Posterior vena cava (tissue), 2 donors: Measurements from ENCODE around the gene EDA. TPM values are rescaled to one million over a fixed set of nuclear protein-coding genes. Genes with fewer than 3 reads are reported as not detected.

Experiments used
- DNase-seq: peaks from one replicate; pipeline ENCODE4 v3.0.0-alpha.2; 2020; ENCODE audit warnings: low spot score
- intact Hi-C, 2 donors: fragments of 100-400 bp; cut with DNase I; formaldehyde crosslinking; loops; one replicate each; pipeline versions ENCODE4 v1.14.1 to v1.14.2; 2022 to 2023
- total RNA-seq, 2 donors: library from RNA; stranded (reverse); fragmentation: NEBNext Ultra II Directional; extraction: Animal tissue kit (Norgen Biotek cat#: 25700); gene quantifications; one replicate each; pipeline ENCODE4 v1.2.1, GENCODE V29; 2021
- donor health status: DM: yes; HTN: yes; CAD: no.
- donor health status: DM: yes; HTN: yes; CAD: no.

EDA gene
- total RNA-seq, 2 donors from 2014 or later, result 4.8 to 6.8 TPM

DNA sequence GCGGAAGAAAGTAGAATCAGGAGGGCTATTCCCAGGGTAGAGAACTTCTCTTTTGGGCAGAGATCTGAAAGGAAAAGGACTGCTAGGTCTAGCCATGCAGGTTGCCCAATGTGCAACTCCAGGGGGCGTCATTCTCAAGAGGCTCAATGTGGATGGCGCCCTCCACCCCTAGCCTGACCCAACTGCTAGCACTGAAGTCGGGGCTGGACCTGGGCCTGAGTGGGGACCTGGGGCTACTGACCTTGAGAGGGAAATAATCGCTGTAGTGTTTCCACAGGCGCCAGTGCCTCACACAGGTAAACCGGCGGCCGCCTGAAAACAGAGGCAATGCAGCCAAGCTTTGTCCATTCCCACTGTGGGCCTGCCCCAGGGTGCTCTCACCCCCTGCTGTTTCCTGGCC is 427.8 kb downstream of the EDA start:
- intact Hi-C loops, result no loop called here
- DNase-seq, result no peak

DNA sequence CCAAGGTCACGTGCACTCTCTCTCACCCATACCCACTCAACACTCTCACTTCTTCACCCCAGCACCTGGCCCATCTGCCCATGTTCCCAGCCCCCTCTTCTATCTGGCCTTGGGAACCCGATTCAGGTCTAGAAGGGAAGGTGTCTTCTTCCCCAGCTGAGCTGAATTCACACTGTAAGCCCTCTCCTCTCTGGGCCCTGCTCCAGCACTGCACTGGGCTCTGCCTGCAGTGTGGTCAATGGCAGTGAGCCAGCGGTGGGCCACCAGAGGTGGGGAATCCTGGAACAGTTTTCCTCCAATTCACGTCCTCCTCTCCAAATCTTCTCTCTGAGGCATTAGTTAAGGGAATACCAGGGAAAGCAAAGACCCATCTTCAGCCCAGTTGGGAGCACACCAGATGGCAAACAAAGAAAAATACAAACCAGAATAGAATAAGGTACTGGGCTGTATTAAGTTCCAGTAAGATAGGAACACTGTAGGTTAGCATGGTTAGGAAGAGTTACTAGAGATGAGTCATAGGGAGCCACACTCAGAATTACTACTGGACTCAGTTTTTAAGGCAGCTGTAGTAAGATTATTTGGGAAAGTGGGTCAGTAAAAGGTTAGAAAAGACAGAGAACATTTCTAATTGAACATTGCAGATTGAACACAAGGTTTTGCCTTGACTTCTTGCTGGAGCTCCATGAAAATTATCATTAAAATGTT is 428.8 kb downstream of the EDA start:
- intact Hi-C loops, result no loop called here
- DNase-seq, result no peak

DNA sequence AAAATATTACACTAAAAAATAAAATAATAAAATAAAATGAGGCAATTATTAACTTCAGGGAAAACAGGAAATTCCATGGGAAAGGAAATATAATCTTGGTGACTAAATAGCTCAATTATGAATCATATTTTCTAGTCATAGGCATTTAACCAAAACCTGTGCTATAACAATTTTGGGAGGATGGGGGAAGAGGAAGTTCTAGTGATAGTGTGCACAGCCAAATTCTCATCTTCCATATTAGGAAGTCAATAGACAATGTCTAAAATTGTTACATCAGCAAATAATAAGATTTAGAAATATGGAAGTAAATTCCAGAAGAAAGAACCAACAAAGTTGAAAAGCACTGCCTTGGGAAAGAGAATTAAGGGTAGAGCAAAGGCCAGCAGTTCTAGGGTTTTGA is 431.1 kb downstream of the EDA start:
- no peak for DNase-seq
- intact Hi-C loops, result no loop called here

DNA sequence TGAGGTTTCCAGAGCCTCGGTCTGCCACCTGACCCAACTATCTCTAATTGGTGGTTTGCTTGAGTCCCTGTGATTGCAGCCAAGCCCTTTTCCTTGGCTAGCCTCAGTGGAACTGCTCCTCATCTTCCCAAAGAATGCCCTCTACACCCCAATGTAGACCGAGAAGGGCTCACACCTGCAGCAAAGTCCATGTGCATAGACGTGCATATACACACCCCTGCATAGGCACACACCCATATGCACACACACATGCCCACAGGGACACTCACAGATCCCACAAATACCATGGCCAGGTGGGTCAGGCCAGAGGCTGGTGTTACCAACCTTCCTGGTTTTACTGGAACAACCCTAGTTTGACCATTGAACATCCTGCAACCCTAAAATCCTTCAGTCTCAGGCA is 433.5 kb downstream of the EDA start:
- intact Hi-C loops, result no loop called here
- no peak for DNase-seq

DNA sequence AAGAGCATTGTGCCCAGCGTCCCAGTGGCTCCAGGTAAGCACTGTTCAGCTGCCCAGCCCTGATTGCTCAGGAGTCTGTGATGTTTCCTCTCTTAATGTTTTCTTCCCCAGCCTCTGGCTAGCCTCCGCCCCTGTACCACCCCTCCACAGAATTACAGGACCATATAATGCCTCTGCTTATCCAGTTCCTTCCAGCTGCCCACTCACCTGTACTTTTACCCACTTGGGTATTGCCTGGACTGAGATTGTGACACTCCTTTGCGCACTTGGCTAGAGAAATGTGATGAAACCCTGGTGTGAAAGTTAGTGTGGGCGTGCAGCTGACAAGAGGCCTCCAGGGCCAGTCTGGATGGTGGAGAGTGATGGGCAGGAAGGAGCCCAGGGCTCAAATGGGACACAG is 434.0 kb downstream of the EDA start, which contains the start of gene AWAT2:
TSS of gene AWAT2 (minus strand) at position 14 of the 400 bp plus-strand sequence. CDS start at position 8, 6 bp downstream.
- intact Hi-C loops, result no loop called here
- no peak for DNase-seq

DNA sequence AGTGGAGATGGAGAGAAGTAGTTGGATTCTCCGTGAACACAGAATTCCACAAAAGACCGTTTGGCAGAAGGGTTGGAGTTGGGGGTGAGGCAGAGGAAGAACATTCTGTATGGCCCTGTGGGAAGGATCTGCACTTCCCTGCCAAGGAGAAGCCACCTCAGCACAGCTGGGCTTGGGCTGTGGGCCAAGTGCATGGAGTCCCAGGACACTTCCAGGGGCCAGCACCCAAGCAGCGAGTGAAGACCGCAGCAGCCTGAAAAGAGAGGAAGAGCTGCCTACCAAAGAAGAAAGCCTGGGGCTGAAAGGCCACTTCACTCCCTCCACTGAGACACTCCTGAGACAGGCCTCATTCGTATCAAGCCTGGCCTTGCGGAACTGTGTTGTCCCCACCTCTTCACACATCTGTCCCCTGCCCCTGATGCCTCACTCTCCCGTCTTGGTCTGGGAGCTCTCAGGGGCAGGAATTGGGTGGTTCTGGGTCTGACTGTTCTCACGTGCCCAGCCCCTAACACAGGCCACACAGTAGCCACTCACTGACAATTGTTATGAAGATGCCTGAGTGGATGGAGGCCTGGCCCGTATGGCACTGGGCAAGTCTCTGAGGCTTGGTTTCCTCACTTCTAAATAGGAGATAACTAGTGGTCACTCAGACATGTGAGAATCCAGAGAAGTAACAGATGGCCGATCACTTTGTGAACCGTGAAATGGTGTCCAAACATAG is 437.1 kb downstream of the EDA start:
- intact Hi-C loops, result no loop called here
- DNase-seq, result no peak

DNA sequence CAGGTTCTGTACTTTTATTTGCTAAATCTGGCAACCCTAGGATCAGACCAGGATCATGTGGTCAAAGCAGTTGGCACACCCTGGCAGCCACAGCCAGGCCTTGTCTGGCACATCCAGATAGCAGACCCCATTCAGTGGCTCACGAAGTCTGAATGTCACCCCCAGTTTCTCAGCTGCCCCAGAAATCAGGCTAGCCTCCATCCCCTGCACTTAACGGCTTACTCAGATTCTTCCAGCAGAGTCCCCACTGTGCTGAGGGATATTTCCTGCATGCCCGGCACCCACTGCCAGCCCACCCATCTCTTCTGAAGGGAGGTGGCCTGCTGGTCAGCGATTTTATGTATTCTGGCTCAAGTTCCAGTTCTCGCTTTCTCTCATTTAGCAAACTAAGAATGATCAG is 438.5 kb downstream of the EDA start:
- DNase-seq, result no peak
- intact Hi-C loops, result no loop called here

DNA sequence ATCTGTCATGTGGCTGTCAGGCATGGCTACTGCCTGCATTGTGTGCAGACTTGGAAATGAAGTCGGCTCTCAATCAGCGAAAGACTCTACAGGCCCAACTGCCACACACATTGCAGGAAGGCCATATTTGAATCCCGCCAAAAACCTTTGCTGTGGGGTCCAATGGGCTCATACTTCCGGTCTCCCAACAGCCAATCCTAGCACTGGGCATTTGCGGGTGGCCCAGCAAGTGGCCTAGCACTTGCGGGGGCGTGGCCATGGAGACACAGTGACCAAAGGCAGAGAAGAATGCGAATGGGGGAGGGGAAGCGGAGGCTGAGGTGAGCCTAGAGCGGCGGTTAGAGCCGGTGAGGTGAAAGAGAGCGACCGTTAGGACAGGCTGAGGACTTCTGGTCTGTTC is 446.2 kb downstream of the EDA start, which contains the start of gene OTUD6A:
TSS of gene OTUD6A (plus strand) at position 382 of the 400 bp plus-strand sequence. CDS start 68 bp downstream, outside the sequence.
- intact Hi-C loops, result no loop called here
- DNase-seq, result no peak

DNA sequence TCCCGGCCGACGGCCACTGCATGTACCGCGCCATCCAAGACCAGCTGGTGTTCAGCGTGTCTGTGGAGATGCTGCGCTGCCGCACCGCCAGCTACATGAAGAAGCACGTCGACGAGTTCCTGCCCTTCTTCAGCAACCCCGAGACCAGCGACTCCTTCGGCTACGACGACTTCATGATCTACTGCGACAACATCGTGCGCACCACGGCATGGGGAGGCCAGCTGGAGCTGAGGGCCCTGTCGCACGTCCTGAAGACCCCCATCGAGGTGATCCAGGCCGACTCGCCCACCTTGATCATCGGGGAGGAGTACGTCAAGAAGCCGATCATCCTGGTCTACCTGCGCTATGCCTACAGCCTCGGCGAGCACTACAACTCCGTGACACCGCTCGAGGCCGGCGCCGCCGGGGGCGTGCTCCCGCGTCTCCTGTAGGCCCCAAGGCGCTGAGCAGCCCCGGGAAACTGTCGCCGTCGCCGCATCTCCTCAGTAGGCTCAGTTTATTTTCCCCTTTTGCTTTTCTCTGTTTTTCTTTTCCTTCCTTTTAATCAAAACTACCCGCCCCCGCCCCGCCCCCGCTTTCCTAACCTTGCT is 447.1 kb downstream of the EDA start:
- DNase-seq, result no peak
- intact Hi-C loops, result no loop called here

DNA sequence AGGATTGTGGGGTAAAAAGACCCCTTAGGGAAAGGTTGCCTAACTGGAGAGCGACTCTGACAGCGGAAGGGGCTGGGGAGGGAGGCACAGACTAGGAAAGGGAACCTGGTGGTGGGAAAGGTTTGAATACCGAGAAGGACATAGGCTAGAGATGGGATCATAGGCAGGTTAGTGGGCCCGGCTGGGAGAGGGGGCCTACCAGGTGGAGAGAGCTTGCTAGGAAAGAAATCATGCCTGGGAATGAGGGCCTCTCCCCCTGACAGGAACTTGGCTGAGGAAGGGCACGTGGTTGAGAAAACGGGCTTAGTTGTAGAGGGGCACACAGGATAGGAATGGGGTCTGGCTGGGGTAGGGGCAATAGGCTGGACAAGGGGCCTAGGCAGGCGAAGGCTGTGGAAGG is 450.7 kb downstream of the EDA start:
- intact Hi-C loops, result no loop called here
- no peak for DNase-seq

DNA sequence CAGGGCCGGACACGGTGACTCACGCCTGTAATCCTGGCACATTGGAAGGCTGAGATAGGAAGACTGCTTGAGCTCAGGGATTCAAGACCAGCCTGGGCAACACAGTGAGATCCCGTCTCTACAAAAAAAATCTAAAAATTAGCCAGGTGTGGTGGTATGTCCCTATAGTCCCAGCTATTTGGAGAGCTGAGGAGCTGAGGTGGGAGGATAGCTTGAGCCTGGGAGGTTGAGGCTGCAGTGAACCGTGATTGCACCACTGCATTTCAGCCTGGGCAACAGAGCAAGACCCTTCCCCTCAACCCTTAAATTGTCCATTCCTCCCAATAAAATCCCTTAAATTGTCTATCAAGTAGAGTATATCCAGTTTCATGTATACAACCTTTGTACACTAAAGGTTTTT is 463.4 kb downstream of the EDA start:
- intact Hi-C loops, result no loop called here
- DNase-seq, result no peak

DNA sequence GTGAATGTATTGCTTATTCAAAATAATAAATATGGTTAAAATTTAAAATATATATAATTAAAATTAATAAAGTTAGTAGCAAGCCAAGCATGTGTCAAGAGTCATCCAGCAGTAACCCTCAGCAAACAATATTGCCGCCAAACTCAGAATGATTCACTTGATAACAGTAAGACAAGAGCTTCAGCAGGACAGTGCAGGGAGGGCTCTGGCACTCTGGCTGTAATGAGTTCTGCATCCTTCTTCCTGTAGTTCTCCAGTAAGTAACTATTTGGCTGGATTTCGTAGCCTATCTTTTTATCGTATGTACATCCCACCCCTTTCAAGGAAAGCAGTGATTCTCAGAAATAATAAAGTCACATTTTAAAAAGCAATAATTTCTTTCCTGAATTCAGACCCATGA is 464.0 kb downstream of the EDA start:
- no peak for DNase-seq
- intact Hi-C loops, result no loop called here

DNA sequence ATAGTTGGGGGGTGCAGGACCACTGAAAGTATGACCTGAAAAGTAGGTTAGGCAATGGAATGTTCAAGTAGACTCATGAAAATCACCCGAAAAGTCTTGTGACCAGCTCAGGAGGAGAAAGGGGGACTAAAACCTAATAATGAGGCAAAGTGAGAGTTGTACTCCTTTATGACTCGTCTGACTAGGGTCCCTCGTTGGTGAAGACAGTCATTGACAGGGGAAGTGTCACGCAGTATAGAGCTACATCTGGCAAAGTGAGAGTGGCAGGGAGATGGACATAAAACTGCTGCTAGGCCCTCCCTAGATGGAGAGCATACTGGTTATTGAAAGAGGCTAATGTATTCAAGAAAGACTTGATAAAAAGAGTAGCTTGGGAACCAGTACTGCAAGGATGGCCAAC is 466.8 kb downstream of the EDA start:
- DNase-seq, result no peak
- intact Hi-C loops, result no loop called here

DNA sequence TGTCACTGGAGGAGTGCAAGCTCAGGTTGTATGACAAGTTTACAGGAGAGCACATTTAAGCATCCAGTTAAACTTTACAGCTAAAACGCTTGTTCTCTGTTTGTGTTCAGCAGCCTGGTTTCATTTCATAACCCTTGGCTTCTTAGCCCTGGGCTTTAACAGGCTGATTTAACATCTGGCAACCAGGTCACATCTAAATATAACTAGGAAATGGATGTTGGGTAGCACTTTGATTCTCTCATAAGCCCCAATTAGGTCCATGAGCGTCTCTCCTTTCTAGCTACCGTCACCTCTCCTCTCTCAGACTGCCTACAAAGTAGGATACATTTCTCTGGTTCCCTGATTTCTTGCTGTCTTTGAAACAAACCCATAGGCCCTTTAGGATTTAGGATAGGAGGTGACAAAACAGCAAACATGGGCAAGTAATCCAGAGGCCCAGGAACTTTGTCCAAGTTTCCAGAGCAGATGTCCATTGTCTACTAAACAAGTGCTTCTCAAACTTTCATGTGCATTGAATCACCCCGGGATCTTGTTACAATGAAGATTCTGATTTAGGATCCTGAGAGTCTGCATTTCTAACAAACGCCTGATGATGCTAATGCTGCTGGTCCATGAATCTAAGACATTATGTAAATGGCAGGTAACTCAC is 468.8 kb downstream of the EDA start:
- DNase-seq, result no peak
- intact Hi-C loops, result no loop called here

DNA sequence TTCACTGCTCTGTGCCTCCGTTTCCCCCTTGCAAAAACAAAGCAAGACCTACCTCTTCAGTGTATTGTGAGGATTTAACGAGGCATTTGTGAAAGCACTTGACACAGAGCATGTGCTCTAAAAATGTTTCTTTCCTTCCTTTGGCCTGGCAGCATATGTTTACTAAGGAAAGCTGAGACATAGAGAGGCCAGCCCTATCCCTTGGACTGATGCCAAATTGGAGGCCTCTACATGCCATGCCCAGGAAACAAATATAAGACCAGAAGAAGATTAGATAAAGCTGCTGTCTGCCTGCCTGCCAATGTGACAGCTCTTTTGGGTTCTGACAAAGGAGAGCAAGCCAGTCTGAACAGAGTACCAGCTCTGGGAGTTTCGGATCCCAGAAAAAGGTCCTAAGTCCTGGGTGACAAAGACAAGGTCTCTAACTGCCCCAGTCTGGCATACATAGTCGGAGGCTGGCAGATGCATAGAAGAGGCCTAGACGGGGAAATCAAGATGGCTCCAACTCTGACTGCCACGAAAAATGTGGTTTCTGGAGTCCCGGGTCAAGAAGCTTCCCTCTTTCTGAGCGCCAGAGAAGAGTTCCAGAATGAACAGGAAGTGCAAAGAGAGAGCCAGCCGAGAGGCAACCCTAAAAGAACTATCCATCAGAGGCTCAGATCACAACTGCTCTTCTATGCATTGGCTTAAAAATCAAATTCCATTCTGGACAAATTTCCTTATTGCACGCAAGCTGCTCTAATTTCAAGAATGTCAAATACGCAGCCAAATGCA is 472.1 kb downstream of the EDA start:
- intact Hi-C loops, result no loop called here
- no peak for DNase-seq

DNA sequence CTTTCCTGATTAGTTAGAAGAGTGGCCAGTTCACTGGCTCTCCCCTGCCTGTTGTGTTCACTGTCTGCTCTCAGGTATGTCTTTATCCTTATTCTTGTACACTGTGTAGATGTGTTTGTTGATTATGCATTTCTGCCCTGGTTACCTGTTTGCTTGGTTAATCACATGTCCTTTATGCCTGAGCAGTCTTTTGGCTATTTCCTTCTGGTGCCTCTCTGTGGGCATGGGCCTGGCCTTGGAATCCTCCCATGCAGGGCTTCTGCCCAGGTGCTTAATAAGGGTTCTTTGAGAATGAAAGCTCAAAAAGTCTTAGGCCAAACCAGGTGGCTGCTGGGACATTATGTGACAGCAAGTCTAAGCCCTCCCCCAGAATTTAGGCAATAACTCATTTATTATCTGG is 472.8 kb downstream of the EDA start:
- intact Hi-C loops, result no loop called here
- DNase-seq, result no peak
